Measurements from ENCODE around the gene MYLK. TPM values are rescaled to one million over a fixed set of nuclear protein-coding genes. Genes with fewer than 3 reads are reported as not detected.

Gene MYLK
- total RNA-seq, 1 donor from 2014 or later = 2.6 TPM

DNA sequence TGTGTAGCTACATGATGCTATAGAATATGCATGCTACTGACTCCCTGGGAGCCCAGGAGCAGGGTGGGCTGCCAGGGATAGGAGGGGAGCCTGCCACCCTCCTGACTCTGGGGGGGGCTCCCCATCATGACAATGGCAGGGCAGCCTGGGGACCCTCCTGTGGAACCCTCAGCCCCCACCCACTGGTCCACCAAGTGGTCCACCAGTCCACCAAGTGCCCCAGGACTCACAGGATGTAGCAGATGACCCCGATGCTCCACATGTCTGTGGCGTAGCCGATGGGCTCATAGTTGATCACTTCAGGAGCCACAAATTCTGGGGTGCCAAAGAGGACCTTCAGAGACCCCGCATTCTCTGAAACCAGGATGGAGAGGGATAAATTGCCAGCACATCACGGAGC, 246.3 kb downstream of the MYLK start:
- DNase-seq (ENCODE audit: low read depth) (no peak), FAIRE-seq (no peak)
- TF ChIP-seq, protein P1, sequence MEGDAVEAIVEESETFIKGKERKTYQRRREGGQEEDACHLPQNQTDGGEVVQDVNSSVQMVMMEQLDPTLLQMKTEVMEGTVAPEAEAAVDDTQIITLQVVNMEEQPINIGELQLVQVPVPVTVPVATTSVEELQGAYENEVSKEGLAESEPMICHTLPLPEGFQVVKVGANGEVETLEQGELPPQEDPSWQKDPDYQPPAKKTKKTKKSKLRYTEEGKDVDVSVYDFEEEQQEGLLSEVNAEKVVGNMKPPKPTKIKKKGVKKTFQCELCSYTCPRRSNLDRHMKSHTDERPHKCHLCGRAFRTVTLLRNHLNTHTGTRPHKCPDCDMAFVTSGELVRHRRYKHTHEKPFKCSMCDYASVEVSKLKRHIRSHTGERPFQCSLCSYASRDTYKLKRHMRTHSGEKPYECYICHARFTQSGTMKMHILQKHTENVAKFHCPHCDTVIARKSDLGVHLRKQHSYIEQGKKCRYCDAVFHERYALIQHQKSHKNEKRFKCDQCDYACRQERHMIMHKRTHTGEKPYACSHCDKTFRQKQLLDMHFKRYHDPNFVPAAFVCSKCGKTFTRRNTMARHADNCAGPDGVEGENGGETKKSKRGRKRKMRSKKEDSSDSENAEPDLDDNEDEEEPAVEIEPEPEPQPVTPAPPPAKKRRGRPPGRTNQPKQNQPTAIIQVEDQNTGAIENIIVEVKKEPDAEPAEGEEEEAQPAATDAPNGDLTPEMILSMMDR (IDR thresholded peaks at IDR 0.05; ENCODE audit: insufficient read depth, low read length, severe bottlenecking) = no peak
- Histone ChIP-seq H3K36me3 (ENCODE audit: control insufficient read depth, insufficient read depth, low read length) (no peaks in the 10 kb centered on the region), H3K27me3 (ENCODE audit: control insufficient read depth, insufficient read depth, low read length) (no peaks in the 10 kb centered on the region), H3K4me3 (ENCODE audit: low read depth, low read length) (no peak overlapping the region)

DNA sequence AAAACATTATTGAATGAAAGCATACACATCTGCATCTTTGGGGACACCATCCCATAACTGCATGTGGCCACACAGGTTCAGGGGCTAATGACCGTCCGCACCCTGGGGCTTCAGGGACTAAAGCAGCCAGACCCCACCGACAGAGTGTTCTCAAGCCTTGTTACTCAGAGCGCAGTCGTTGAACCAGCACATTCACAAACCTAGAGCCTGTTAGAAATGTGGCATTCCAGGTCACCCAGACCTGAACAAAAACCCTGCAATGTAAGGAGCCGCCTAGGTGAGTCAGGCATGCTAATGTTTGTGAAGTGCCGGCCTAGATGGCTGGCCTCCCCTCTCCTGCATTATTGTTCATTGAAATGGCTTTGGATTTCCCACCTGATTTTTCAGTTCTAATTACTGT, 247.0 kb downstream of the MYLK start:
- H3K27me3 ChIP-seq (ENCODE audit: control insufficient read depth, insufficient read depth, low read length) = no peaks in the 10 kb centered on the region
- TF ChIP-seq, protein P1 (IDR thresholded peaks at IDR 0.05; ENCODE audit: insufficient read depth, low read length, severe bottlenecking) = no peak
- FAIRE-seq (peak; percentile 87), DNase-seq (ENCODE audit: low read depth) (peak; percentile 38)
- H3K36me3 ChIP-seq (ENCODE audit: control insufficient read depth, insufficient read depth, low read length) = no peaks in the 10 kb centered on the region
- H3K4me3 ChIP-seq (ENCODE audit: low read depth, low read length) = no peak overlapping the region

DNA sequence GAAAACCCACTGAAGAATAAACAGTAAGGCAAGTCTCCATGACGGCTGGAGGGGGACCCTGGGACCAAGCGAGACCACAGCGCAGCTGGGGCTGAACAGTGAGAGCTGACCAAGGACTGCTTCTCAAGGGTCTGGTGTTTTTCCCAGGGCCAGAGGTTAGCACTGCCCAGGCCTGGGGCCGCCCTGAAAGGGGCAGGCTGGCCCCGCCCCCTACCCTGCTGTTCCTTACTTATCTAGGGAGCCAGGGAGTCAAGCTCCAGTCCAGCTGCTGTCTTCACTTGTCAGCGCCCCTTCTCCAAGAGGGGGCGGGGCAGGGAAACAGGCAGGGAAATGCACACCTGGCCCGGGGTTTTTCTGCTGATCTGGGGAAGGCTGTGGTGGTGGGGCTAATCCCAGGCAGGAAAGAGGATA, 247.7 kb downstream of the MYLK start:
- Histone ChIP-seq H3K4me3 (ENCODE audit: low read depth, low read length) (no peak overlapping the region), H3K27me3 (ENCODE audit: control insufficient read depth, insufficient read depth, low read length) (no peaks in the 10 kb centered on the region), H3K36me3 (ENCODE audit: control insufficient read depth, insufficient read depth, low read length) (no peaks in the 10 kb centered on the region)
- FAIRE-seq (no peak), DNase-seq (ENCODE audit: low read depth) (no peak)
- TF ChIP-seq, protein P1 (IDR thresholded peaks at IDR 0.05; ENCODE audit: insufficient read depth, low read length, severe bottlenecking) = no peak

DNA sequence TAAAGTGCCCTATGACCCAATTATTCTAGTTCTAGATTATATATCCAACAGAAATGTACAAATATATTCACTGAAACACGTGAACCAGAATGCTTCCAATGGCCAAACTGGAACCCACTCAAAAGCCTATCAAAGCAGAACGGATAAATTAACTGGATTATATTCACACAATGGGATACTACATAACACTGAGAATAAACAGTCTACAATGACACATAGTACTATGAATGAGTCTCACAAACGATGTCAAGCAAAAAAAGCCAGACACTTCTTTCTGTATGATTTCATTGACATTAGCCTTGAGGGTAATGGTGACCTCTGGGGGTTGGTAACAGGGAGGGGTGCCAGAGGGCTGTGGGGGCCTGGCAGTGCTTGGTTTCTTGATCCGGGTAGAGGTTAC, 248.4 kb downstream of the MYLK start:
- Histone ChIP-seq H3K27me3 (ENCODE audit: control insufficient read depth, insufficient read depth, low read length) (no peaks in the 10 kb centered on the region), H3K36me3 (ENCODE audit: control insufficient read depth, insufficient read depth, low read length) (peaks cover 1% of the 10 kb centered on the region), H3K4me3 (ENCODE audit: low read depth, low read length) (no peak overlapping the region)
- FAIRE-seq (no peak), DNase-seq (ENCODE audit: low read depth) (no peak)
- TF ChIP-seq, protein P1 (IDR thresholded peaks at IDR 0.05; ENCODE audit: insufficient read depth, low read length, severe bottlenecking) = no peak

DNA sequence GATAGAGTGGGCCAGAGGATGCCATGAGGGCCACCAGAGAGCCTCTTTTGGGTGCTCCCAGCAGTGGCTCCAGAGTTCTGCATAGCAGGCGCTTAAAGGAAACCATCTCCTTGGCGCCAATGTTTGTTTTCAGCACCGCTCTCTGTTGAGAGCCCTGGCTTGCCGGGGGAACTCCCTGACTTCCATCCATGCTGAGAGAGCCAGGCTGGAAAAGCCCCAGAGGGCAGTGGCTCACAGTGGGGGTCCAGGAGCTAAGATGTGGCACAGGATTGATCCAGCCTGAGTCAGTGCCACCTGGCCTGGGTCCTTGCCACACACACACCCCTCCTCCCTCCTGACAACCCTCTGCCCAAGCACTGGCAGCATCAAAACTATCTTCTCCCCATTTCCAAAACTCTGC, 248.9 kb downstream of the MYLK start:
- no peak for FAIRE-seq
- DNase-seq (ENCODE audit: low read depth) = no peak

More for the DNA sequence above, 248.9 kb downstream of the MYLK start:
- H3K27me3 ChIP-seq (ENCODE audit: control insufficient read depth, insufficient read depth, low read length) = no peaks in the 10 kb centered on the region
- peaks cover 2% of the 10 kb centered on the region for H3K36me3 ChIP-seq (ENCODE audit: control insufficient read depth, insufficient read depth, low read length)
- TF ChIP-seq, protein P1 (IDR thresholded peaks at IDR 0.05; ENCODE audit: insufficient read depth, low read length, severe bottlenecking) = no peak
- no peak overlapping the region for H3K4me3 ChIP-seq (ENCODE audit: low read depth, low read length)

Data from bronchial epithelial cell (primary cell).